Embryonic facial prominence (tissue), 1 donor: ENCODE measurements around the gene ADAMTS7.
"Not testable (repeated sequence)": the region's sequence is repeated elsewhere in the genome, so short reads cannot be mapped to it uniquely, and the experiment has no call there.

Experiments used
- DNase-seq: peaks from one replicate; pipeline ENCODE4 v3.0.0-alpha.2; 2016; ENCODE audit errors: extremely low spot score

ADAMTS7 gene

DNA sequence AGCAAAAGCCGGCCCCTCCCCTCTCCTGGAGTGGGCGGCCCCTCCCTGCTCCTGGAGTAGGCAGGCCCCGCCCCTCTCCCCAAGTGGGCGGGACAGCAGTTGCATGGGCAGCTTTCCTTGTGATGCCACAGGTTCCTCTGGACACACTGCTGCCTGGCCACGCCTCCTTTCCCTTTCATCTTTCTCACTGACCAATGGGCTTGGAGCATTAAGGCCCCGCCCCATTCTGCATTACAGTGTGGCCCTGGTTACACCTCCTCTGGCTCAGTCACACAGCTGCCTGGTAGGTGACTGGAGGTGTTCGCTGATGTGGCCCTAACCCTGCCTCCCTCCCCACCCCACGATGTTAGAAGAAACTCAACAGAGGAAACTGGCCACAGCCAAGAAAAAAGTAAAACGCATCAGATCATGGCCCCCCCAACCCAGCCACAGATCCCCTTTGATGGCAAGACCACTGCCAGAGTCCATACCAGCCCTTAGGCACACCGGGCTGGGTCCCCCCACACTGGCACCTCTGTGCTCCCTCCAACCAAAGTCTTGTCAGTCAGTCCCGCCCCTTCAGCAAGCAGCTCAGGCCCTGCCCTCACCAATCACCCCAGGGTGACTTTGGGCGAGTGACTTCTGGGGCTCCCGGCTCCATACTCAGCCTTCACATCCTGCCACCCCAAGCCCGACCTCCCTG is 84.3 kb downstream of the ADAMTS7 start:
- DNase-seq, result no peak

GRCh38 chr15:78719819-78720450 is 91.3 kb downstream of the ADAMTS7 start:
- not testable (repeated sequence) for DNase-seq

- no peak for DNase-seq
These were observed 92.4 kb downstream of the ADAMTS7 start for GRCh38 chr15:78718837-78719236.

DNA sequence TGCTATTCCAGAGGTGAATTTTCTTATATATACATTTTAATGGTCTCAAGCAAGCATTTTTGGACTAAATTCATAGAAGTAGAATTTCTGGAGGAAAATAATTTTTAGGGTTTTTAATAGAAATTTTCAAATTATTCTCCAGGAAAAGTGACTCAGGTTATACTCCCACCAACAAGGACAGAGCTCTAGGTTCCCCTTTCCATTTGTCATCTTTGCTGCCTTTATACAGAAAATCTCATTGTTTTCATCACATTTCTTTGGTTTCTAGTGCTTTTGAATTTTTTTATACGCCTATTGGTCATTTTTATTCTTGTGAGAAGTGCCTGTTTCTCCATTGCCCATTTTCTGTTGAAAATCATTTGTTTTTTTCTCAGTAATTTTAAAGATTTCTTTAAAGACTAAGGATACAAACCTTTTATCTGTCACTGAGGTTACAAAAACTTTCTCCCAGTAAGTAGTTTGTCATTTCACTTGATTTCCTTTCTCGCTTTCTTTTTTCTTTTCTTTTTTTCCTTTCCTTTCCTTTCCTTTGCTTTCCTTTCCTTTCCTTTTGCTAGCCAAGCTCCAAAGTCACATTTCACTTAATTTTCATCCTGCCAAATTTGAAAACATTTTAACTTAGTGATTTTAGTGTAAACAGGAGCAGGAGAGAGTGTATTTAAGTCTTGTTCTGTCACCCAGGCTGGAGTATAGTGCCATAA is 93.2 kb downstream of the ADAMTS7 start:
- no peak for DNase-seq

DNA sequence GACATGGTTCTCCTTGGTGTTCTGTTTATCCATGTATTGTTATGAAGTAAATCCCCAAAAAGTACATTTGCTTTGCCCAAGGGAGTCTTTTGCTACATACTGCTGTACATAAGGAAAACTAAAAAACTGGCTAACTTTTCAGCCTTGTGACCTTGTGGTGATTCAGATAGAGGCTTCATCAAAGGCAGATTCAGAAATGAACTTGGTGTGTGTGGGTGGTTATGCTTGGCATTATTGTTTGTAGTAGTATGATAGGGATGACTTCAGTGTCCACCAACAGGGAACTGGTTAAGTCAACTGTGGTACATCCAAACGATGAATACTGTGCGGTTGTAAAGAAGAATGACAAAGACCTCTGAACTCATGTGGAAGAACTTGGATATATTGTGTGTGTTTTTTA is 94.6 kb downstream of the ADAMTS7 start:
- no peak for DNase-seq

- no peak for DNase-seq
These were observed 95.3 kb downstream of the ADAMTS7 start for GRCh38 chr15:78715930-78716329.

GRCh38 chr15:78715434-78715833 is 95.8 kb downstream of the ADAMTS7 start:
- DNase-seq, result no peak

- DNase-seq, result no peak
These were observed 96.4 kb downstream of the ADAMTS7 start for GRCh38 chr15:78714890-78715289.

DNA sequence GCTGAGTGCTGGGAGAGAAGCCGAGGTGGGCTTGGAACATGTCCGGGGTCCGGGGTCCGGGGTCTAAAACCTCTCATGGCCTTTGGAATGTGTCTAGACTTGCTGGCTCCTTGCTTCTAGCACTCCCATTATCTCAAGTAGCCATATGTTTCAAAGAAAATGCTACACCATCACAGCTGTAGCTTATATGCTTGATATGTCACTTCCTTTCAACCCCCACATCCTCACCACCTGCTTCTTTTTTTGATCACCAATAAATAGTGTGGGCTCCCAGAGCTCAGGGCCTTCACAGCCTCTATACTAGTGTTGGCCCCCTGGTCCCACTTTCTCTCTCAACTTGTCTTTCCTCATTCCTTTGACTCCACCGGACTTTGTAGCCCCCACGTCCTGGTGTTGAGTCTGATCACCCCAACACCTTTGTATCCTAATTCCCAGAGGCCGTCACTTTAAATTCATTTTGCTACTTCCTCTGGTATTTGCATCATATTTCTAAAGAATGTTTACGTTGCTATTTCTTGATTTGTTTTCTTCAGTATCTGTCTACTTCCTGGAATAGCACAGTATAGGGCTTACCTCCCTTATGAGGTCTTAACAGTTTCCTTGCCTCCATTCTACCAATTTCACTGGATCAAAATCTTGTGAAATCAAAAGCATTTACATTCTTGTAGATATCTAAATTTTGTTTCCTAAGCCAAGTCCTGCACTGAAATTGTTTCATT is 98.3 kb downstream of the ADAMTS7 start:
- DNase-seq, result no peak

GRCh38 chr15:78711638-78712037 is 99.6 kb downstream of the ADAMTS7 start:
- no peak for DNase-seq

DNA sequence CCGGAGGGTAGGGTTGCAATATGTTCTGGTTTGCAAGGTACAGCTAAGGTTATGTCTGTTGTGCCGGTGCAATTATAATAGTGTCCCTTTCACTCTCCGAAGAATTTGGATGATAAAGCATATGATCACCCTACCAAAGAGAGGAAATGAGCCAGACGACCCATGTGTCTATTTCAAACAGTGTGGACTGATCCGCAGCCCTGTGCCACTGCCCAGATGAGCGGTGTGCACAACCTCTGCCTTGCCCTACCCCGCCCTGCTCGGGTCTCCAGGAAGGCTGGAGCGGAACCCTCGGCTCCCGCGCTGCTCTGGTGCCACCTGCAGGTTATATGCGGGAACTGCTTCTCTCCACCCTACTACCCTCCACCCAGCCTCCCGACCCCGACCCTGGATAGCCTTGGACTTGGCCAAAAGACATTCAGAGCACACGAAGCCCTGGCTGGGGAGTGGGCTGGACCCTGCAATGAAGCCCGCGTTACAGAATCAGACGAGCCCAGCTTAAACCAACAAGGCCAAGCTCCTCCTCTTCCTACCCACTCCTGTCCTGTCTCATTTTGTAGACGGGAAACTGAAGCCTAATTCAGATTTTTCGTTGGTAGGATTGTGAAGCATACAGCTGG is 101.9 kb downstream of the ADAMTS7 start:
- DNase-seq, result no peak
